ENCODE measurements around the gene ERI2. TPM values are rescaled to one million over a fixed set of nuclear protein-coding genes. Genes with fewer than 3 reads are reported as not detected.

Gene ERI2
- total RNA-seq, 4 donors from 2014 or later = 11.0 to 21.8 (median 18.0) TPM

DNA sequence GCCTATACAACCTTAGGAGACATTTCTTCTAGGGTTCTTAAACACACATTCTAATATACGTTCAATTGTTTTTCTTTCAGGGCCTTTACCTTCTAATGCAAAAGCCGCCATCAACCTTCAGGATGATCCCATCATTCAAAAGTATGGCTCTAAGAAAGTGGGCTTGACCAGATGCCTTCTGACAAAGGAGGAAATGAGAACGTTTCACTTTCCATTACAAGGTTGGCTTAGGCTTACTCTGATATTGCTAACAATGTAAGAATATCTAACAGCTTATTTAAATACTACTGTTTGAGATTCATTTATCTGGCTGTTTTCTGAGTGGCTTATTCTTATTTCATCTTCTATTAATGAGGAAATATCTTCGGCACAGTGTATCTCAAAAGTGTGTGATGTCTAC, 15.4 kb upstream of the ERI2 start:
- no peak for DNase-seq (ENCODE audit: low spot score in 2 of 2)
- Histone ChIP-seq H3K27me3 (no peaks in the 10 kb centered on the region), H3K4me3 (no peak overlapping the region), H3K27ac (no peak overlapping the region), H3K4me1 (no peaks in the 10 kb centered on the region), H3K9me3 (no peaks in the 10 kb centered on the region), H3K36me3 (no peaks in the 10 kb centered on the region)
- TF ChIP-seq POLR2A (IDR thresholded peaks at IDR 0.05) (no peak), POLR2AphosphoS5 (IDR thresholded peaks at IDR 0.05) (no peak), EP300 (IDR thresholded peaks at IDR 0.05) (no peak)
- TF ChIP-seq, protein P1, sequence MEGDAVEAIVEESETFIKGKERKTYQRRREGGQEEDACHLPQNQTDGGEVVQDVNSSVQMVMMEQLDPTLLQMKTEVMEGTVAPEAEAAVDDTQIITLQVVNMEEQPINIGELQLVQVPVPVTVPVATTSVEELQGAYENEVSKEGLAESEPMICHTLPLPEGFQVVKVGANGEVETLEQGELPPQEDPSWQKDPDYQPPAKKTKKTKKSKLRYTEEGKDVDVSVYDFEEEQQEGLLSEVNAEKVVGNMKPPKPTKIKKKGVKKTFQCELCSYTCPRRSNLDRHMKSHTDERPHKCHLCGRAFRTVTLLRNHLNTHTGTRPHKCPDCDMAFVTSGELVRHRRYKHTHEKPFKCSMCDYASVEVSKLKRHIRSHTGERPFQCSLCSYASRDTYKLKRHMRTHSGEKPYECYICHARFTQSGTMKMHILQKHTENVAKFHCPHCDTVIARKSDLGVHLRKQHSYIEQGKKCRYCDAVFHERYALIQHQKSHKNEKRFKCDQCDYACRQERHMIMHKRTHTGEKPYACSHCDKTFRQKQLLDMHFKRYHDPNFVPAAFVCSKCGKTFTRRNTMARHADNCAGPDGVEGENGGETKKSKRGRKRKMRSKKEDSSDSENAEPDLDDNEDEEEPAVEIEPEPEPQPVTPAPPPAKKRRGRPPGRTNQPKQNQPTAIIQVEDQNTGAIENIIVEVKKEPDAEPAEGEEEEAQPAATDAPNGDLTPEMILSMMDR (IDR thresholded peaks at IDR 0.05) = no peak
- 92% methylated on average over 4 of the region's 4 CpGs for WGBS

DNA sequence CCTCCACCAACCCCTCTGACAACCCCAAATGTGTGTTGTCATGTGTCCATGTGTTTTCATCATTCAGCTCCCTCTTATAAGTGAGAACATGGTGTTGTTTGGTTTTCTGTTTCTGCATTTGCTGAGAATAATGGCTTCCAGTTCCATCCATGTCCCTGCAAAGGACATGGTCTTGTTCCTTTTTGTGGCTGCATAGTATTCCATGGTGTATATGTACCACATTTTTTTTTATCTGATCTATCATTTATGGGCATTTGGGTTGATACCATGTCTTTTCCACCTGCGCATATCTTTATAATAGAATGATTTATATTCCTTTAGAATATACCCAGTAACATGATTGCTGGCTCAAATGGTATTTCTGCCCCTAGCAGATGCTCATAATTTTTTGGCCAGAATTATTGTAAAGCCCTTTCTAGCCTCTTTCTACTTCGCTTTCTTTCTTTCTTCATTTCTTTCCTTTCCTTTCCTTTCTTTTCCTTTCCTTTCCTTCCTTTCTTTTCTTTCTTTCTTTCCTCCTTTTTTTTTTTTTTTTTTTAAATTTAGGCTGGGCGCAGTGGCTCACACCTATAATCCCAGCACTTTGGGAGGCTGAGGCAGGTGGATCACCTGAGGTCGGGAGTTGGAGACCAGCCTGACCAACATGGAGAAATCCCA, 12.8 kb upstream of the ERI2 start:
- 94% methylated on average over 4 of the region's 4 CpGs for WGBS
- TF ChIP-seq, protein P1 (IDR thresholded peaks at IDR 0.05) = no peak
- Histone ChIP-seq H3K4me1 (no peaks in the 10 kb centered on the region), H3K4me3 (no peak overlapping the region), H3K36me3 (peaks cover 6% of the 10 kb centered on the region), H3K27me3 (no peaks in the 10 kb centered on the region), H3K9me3 (no peaks in the 10 kb centered on the region), H3K27ac (no peak overlapping the region)
- no peak for DNase-seq (ENCODE audit: low spot score in 2 of 2)

DNA sequence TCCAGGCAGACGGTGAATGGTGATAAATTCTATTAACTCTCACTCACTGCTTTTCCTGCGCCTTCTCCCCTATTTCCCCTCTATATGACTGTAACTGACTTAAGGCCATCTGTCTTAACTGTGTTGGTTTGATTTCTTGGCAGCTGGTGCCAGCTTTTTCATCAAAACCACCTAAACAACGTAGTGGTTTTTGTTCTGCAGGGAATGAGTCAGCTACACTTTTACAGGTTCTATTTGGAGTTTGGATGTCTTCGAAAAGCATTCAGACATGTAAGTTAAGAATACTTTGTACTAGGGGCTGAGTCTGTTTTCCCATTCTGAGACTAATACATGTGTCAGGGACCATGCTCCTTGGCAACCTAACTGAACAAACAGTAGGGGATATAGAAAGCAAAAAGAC, 8.5 kb upstream of the ERI2 start:
- Histone ChIP-seq H3K27me3 (no peaks in the 10 kb centered on the region), H3K36me3 (peaks cover 6% of the 10 kb centered on the region), H3K4me1 (no peaks in the 10 kb centered on the region), H3K4me3 (no peak overlapping the region), H3K27ac (no peak overlapping the region), H3K9me3 (no peaks in the 10 kb centered on the region)
- TF ChIP-seq EP300 (IDR thresholded peaks at IDR 0.05) (no peak), POLR2AphosphoS5 (IDR thresholded peaks at IDR 0.05) (no peak)
- DNase-seq (ENCODE audit: low spot score in 2 of 2) = no peak
- 67% methylated on average over 4 of the region's 4 CpGs for WGBS

DNA sequence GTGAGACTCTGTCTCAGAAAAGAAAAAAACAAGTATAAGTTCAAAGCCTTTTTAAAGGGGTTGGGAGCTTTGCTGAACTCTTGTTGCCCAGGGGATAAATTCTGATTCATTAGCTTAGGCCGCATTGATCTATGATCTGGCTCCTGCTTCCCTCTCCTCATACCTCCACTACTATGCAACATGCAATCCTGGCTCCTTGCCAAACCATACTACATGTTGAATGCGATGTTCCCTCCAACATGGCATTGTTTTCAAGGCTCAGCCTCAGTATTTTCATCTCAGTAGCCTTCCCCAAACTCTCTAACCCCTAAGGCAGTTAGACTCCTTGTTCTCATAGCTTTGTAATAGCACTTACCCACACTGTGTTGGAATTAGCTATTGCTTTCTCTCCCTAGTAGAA, 6.2 kb upstream of the ERI2 start:
- WGBS = 43% methylated on average over 2 of the region's 2 CpGs
- Histone ChIP-seq H3K27ac (no peak overlapping the region), H3K4me3 (no peak overlapping the region), H3K36me3 (peaks cover 6% of the 10 kb centered on the region), H3K27me3 (no peaks in the 10 kb centered on the region), H3K9me3 (no peaks in the 10 kb centered on the region), H3K4me1 (peaks cover under 1% of the 10 kb centered on the region)
- TF ChIP-seq POLR2AphosphoS5 (IDR thresholded peaks at IDR 0.05) = no peak
- TF ChIP-seq, protein P1 (IDR thresholded peaks at IDR 0.05) = no peak
- no peak for TF ChIP-seq POLR2A (IDR thresholded peaks at IDR 0.05)
- TF ChIP-seq EP300 (IDR thresholded peaks at IDR 0.05) = no peak
- DNase-seq (ENCODE audit: low spot score in 2 of 2) = no peak

DNA sequence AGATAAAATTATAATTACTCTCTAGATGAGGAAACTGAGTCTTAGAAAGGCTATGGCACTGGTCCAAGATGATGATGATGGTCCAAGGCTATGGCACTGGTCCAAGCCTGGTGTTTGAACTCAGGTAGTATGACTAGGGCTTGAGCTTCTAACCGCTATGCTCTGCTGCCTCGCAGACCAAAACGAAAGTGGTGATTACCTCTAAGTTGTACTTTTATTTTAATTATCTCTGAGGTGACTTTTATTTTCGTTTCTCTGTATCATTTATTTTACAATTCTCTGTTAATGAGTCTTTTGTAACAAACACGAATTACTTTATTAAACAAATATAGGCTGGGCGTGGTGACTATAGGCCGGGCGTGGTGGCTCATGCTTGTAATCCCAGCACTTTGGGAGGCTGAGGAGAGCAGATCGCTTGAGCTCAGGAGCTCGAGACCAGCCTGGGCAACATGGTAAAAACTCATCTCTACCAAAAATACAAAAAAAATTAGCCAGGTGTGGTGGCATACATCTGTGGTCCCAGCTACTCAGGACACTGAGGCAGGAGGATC, 5.7 kb upstream of the ERI2 start:
- Histone ChIP-seq H3K36me3 (peaks cover 6% of the 10 kb centered on the region), H3K4me3 (no peak overlapping the region), H3K4me1 (peaks cover 6% of the 10 kb centered on the region), H3K27ac (no peak overlapping the region), H3K27me3 (no peaks in the 10 kb centered on the region), H3K9me3 (no peaks in the 10 kb centered on the region)
- DNase-seq (ENCODE audit: low spot score in 2 of 2) = no peak
- WGBS = 86% methylated on average over 10 of the region's 10 CpGs
- TF ChIP-seq POLR2AphosphoS5 (IDR thresholded peaks at IDR 0.05) (no peak), EP300 (IDR thresholded peaks at IDR 0.05) (no peak), POLR2A (IDR thresholded peaks at IDR 0.05) (no peak)
- TF ChIP-seq, protein P1 (IDR thresholded peaks at IDR 0.05) = no peak
